ENCODE measurements around the gene SPEG.

GRCh38 chr2:219547621-219548020, 113.0 kb downstream of the SPEG start:
- no peak for TF ChIP-seq CTCF (IDR thresholded peaks at IDR 0.05)
- no peak for TF ChIP-seq POLR2A (IDR thresholded peaks at IDR 0.05)

Data from tibial nerve (tissue), 3 donors.